Vagina (tissue), 2 donors: ENCODE measurements around the gene APOL6. TPM values are rescaled to one million over a fixed set of nuclear protein-coding genes. Genes with fewer than 3 reads are reported as not detected.

Experiments
- DNase-seq, 2 donors: peaks; one replicate each; pipeline ENCODE4 v3.0.0-alpha.2; 2017; ENCODE audit errors: extremely low spot score in 2 of 2
- H3K27ac ChIP-seq: fragments of 200-600 bp; sonication (generic); one replicate; pipeline ENCODE4 v1.5.1; 2019
- H3K27me3 ChIP-seq: fragments of 200-600 bp; sonication (generic); one replicate; pipeline ENCODE4 v1.5.1; 2019
- H3K36me3 ChIP-seq, 2 donors: fragments of 200-600 bp; sonication (generic); one replicate each; pipeline ENCODE4 v1.5.1; 2017 to 2019
- H3K4me1 ChIP-seq: fragments of 200-600 bp; sonication (generic); one replicate; pipeline ENCODE4 v1.5.1; 2019
- H3K4me3 ChIP-seq, 2 donors: fragments of 200-600 bp; sonication (generic); 1 replicate in 1 of 2; 2 replicates in 1 of 2; pipeline ENCODE4 v1.5.1; 2016 to 2019
- H3K9me3 ChIP-seq: fragments of 200-600 bp; sonication (generic); one replicate; pipeline ENCODE4 v1.5.1; 2019
- CTCF ChIP-seq, 3 experiments: fragments of 450-650 bp in 2 of 3; fragments of 200-600 bp in 1 of 3; sonication (generic) in 1 of 3; IDR thresholded peaks; one replicate each; pipeline ENCODE4 v1.5.1; 2017 to 2019; ENCODE audit warnings: antibody characterized with exemption in 3 of 3, mild to moderate bottlenecking in 2 of 3, moderate library complexity in 2 of 3
- POLR2A ChIP-seq, 2 donors: fragments of 450-650 bp; IDR thresholded peaks; one replicate each; pipeline ENCODE4 v1.6.1; 2017; ENCODE audit warnings: antibody characterized with exemption in 2 of 2, mild to moderate bottlenecking in 2 of 2, moderate library complexity in 2 of 2
- POLR2AphosphoS5 ChIP-seq, 2 donors: sonication (generic); formaldehyde crosslinking; IDR thresholded peaks; one replicate each; pipeline ENCODE4 v1.9.0; 2017; ENCODE audit warnings: antibody characterized with exemption in 2 of 2, mild to moderate bottlenecking in 2 of 2, low read depth in 1 of 2; ENCODE audit not compliant: insufficient read depth in 1 of 2
- intact Hi-C: fragments of 100-400 bp; cut with DNase I; formaldehyde crosslinking; loops from one replicate; pipeline ENCODE4 v1.15.1; 2023
- total RNA-seq: library from RNA; depleted of rRNA; stranded (reverse); fragments of >200 nt; gene quantifications from one replicate; pipeline ENCODE4 v1.2.3, GENCODE V29; 2016

The APOL6 gene
- total RNA-seq, 1 donor from 2014 or later = 11.5 TPM

GRCh38 chr22:35601743-35602615, 46.3 kb upstream of the APOL6 start:
- TF ChIP-seq POLR2AphosphoS5 (IDR thresholded peaks at IDR 0.05; ENCODE audit: insufficient read depth in 1 of 2, low read depth in 1 of 2) (no peak), POLR2A (IDR thresholded peaks at IDR 0.05) (no peak), CTCF (IDR thresholded peaks at IDR 0.05) (no peak)
- Histone ChIP-seq H3K27ac (no peak overlapping the region), H3K4me3 (no peak overlapping the region), H3K4me1 (no peaks in the 10 kb centered on the region), H3K27me3 (no peaks in the 10 kb centered on the region), H3K36me3 (no peaks in the 10 kb centered on the region), H3K9me3 (no peaks in the 10 kb centered on the region)
- intact Hi-C loops = no loop called here
- DNase-seq = no peak

DNA sequence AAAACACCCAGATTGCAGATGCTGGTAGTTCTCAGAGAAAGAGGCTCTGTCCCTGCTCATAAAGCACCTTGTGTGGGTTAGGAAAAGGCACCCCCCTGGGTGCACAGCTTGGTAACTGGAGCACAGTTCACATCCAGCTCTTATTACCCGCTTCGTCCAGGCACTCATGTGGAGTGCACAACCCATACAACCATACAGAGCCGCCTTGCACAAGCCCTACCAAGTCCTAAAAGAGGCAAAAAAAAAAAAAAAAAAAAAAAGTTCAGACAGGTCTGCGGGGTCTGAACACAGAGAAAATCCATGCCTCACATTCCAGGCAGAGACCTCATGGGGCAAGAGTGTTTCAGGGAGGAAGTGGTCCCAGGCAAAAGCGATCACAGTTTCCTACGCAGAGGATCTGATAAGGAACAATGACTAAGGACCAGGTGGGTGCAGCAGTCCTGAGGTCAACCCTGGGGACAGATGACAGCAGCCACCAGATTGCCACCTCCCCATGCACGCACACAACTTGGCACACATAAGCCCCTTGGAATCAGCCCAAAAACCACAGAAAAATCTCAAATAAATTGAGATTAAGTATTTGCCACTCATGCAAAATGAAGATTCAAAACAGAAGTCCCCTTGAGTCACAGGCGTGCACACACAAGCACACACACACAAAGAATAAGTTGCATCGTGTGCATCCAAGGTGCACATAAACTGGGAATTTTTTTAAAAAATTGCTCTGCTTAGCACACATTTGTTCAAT, 43.5 kb upstream of the APOL6 start:
- Histone ChIP-seq H3K27me3 (no peaks in the 10 kb centered on the region), H3K9me3 (no peaks in the 10 kb centered on the region), H3K4me1 (no peaks in the 10 kb centered on the region), H3K27ac (no peak overlapping the region), H3K36me3 (no peaks in the 10 kb centered on the region), H3K4me3 (no peak overlapping the region)
- no peak for TF ChIP-seq CTCF (IDR thresholded peaks at IDR 0.05)
- TF ChIP-seq POLR2A (IDR thresholded peaks at IDR 0.05) = no peak
- no peak for TF ChIP-seq POLR2AphosphoS5 (IDR thresholded peaks at IDR 0.05; ENCODE audit: insufficient read depth in 1 of 2, low read depth in 1 of 2)
- intact Hi-C loops = no loop called here
- DNase-seq = no peak

DNA sequence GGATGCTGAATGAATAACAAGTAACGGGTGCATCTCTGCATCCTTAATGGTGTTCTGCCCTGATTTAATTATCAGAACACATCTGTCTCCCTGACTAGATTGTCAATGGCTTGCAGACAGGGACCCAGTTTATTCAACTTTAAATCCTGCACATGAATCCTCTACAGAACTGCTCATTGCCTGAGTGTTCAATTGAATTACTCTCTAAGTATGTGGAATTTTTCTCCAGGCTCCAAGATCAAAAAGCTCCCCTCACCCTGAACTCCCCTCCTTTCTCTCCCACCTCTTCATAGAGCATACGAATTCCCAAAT, 42.9 kb upstream of the APOL6 start:
- no peaks in the 10 kb centered on the region for H3K9me3 ChIP-seq
- intact Hi-C loops = no loop called here
- no peaks in the 10 kb centered on the region for H3K27me3 ChIP-seq
- TF ChIP-seq POLR2A (IDR thresholded peaks at IDR 0.05) (no peak), CTCF (IDR thresholded peaks at IDR 0.05) (no peak), POLR2AphosphoS5 (IDR thresholded peaks at IDR 0.05; ENCODE audit: insufficient read depth in 1 of 2, low read depth in 1 of 2) (no peak)
- no peak for DNase-seq
- H3K36me3 ChIP-seq = no peaks in the 10 kb centered on the region
- no peaks in the 10 kb centered on the region for H3K4me1 ChIP-seq
- H3K27ac ChIP-seq = no peak overlapping the region
- H3K4me3 ChIP-seq = no peak overlapping the region

DNA sequence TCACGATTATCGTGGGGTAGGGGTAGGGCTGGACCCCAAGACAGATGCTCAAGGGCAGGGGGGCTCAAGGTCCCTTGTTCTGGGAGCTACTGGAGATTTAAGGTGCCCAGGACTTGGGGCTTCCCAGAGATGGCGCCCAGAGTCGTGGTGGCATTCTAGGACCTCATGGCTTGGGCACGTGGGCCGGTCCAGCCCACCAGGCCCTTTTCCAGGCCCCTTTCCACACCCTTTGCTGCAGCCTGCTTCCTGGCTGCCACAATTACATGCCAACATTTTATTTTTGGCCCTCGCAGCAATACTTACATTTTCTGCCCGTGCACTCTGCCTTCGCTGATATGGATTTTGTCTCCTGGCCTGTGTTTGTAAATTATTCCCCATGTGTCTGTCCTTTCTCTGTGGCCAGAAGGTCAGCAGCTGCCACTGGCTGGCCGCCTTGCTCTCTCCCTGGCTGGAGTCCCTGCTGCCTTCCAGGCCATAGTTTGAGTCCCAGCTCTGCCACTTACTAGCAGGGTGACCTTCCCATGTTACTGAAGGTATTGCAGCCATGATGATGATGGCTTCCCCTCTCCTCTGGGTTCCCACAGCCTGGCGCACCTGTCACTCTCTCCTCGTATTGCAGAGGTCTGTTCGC, 42.3 kb upstream of the APOL6 start:
- no peak overlapping the region for H3K4me3 ChIP-seq
- H3K27me3 ChIP-seq = no peaks in the 10 kb centered on the region
- intact Hi-C loops = no loop called here
- H3K27ac ChIP-seq = no peak overlapping the region
- H3K36me3 ChIP-seq = no peaks in the 10 kb centered on the region
- no peaks in the 10 kb centered on the region for H3K9me3 ChIP-seq
- DNase-seq = no peak
- no peak for TF ChIP-seq POLR2A (IDR thresholded peaks at IDR 0.05)
- TF ChIP-seq CTCF (IDR thresholded peaks at IDR 0.05) = no peak
- TF ChIP-seq POLR2AphosphoS5 (IDR thresholded peaks at IDR 0.05; ENCODE audit: insufficient read depth in 1 of 2, low read depth in 1 of 2) = no peak
- H3K4me1 ChIP-seq = no peaks in the 10 kb centered on the region
